HepG2 (cell line): ENCODE results near the gene PRELP. TPM values are rescaled to one million over a fixed set of nuclear protein-coding genes. Genes with fewer than 3 reads are reported as not detected.

ENCODE experiments used
- ATAC-seq: fragments of 200-7000 bp; cut with Tn5 transposase; 3 replicates; pipeline ENCODE4 v1.9.1; 2020; ENCODE audit warnings: mild to moderate bottlenecking, moderate library complexity
- BruUV-seq: library from RNA; stranded (reverse); fragments of 400-500 nt; replicated peaks from 2 replicates; lab custom pipeline; 2021; lab: Mats Ljungman, UMichigan
- CTCF ChIA-PET: fragments of 300-600 bp; formaldehyde crosslinking; extraction: SDS; loops from one replicate; lab custom pipeline; 2021; ENCODE audit warnings: low total read pairs, inconsistent platforms, low intra/inter-chr PET ratio; lab: Yijun Ruan, JAX
- POLR2A ChIA-PET: fragments of 350-600 bp; sonication (Branson Sonifier 250); formaldehyde crosslinking; loops from one replicate; lab custom pipeline; 2020; ENCODE audit warnings: antibody characterized with exemption, inconsistent platforms; lab: Yijun Ruan, JAX
- DNase-seq: peaks from one replicate; pipeline ENCODE4 v3.0.0-alpha.2; 2015; ENCODE audit warnings: low spot score
- FAIRE-seq: peaks from 3 replicates; lab custom pipeline; 2011; peaks lifted over from hg19 to GRCh38; lab: Jason Lieb, UNC
- H2AFZ ChIP-seq: one replicate; pipeline ENCODE4 v1.6.1; 2011; ENCODE audit warnings: low read length, inconsistent platforms
- H3K27ac ChIP-seq: fragments of 300-600 bp; 3 replicates; pipeline ENCODE4 v1.8.0; 2011; ENCODE audit warnings: mixed run types, mild to moderate bottlenecking, mixed read lengths, low read length, inconsistent platforms; ENCODE audit not compliant: insufficient read depth; ENCODE audit errors: extremely low read length
- H3K27me3 ChIP-seq, 2 experiments: fragments of 200-600 bp in 1 of 2; 2 replicates in 1 of 2; 3 replicates in 1 of 2; pipeline versions ENCODE4 v1.6.0 to v1.8.0; 2011; ENCODE audit warnings: low read length in 2 of 2, mild to moderate bottlenecking in 2 of 2, moderate library complexity in 2 of 2, inconsistent platforms in 1 of 2; ENCODE audit not compliant: insufficient read depth in 2 of 2, control insufficient read depth in 1 of 2
- H3K36me3 ChIP-seq, 2 experiments: fragments of 200-600 bp in 1 of 2; replicated peaks in 1 of 2; 2 replicates in 1 of 2; 3 replicates in 1 of 2; pipeline versions ENCODE4 v1.5.1 to v1.8.0; 2011; ENCODE audit warnings: low read length in 2 of 2, inconsistent platforms in 1 of 2; ENCODE audit not compliant: insufficient read depth in 2 of 2, control insufficient read depth in 1 of 2
- H3K4me1 ChIP-seq: 2 replicates; pipeline ENCODE4 v1.5.1; 2012; ENCODE audit warnings: low read length, inconsistent platforms; ENCODE audit not compliant: insufficient read depth
- H3K4me2 ChIP-seq: 2 replicates; pipeline ENCODE4 v1.6.0; 2011; ENCODE audit warnings: low read depth, low read length, inconsistent platforms
- H3K4me3 ChIP-seq, 3 experiments: fragments of 200-600 bp in 1 of 3; sonication (generic), shearing (Covaris generic) in 1 of 3; replicated peaks in 1 of 3; 2 replicates each; pipeline ENCODE4 v1.5.1; 2011 to 2016; ENCODE audit warnings: low read length in 3 of 3, inconsistent platforms in 2 of 3, low read depth in 2 of 3, mild to moderate bottlenecking in 2 of 3, control low read depth in 1 of 3, mixed read lengths in 1 of 3; ENCODE audit not compliant: insufficient read depth in 1 of 3
- H3K79me2 ChIP-seq: one replicate; pipeline ENCODE4 v1.6.1; 2011; ENCODE audit warnings: low read length, inconsistent platforms; ENCODE audit not compliant: insufficient read depth
- H3K9ac ChIP-seq: 2 replicates; pipeline ENCODE4 v1.6.0; 2011; ENCODE audit warnings: mild to moderate bottlenecking, low read depth, low read length, inconsistent platforms; ENCODE audit not compliant: insufficient read depth
- H3K9me3 ChIP-seq: 2 replicates; pipeline ENCODE4 v1.5.1; 2012; ENCODE audit warnings: mild to moderate bottlenecking, low read length
- H4K20me1 ChIP-seq: 2 replicates; pipeline ENCODE4 v1.6.0; 2011; ENCODE audit warnings: inconsistent platforms, mild to moderate bottlenecking, low read length, moderate library complexity; ENCODE audit not compliant: insufficient read depth
- DNMT1 ChIP-seq: sonication (generic); formaldehyde crosslinking; IDR thresholded peaks from 2 replicates; pipeline ENCODE4 v1.5.1; 2020; ENCODE audit warnings: mild to moderate bottlenecking, missing genetic modification reagents
- ZNF350 ChIP-seq: sonication (generic); formaldehyde crosslinking; IDR thresholded peaks from 2 replicates; pipeline ENCODE4 v1.4.0; 2020; ENCODE audit warnings: mild to moderate bottlenecking, low read depth, missing genetic modification reagents, borderline replicate concordance
- ZNF747 ChIP-seq: sonication (generic); formaldehyde crosslinking; IDR thresholded peaks from 2 replicates; pipeline ENCODE4 v1.8.1; 2023; ENCODE audit warnings: missing genetic modification reagents, mild to moderate bottlenecking, borderline replicate concordance
- ZNF878 ChIP-seq: sonication (generic); formaldehyde crosslinking; IDR thresholded peaks from 2 replicates; pipeline ENCODE4 v1.8.1; 2023; ENCODE audit warnings: mild to moderate bottlenecking, missing genetic modification reagents, moderate library complexity
- ZZZ3 ChIP-seq: sonication (generic); formaldehyde crosslinking; IDR thresholded peaks from 2 replicates; pipeline ENCODE4 v1.4.0; 2020; ENCODE audit warnings: missing genetic modification reagents, mild to moderate bottlenecking, borderline replicate concordance
- WGBS: methylation state at CpG from one replicate; pipeline ENCODE4 v1.1.6; 2017; ENCODE audit warnings: low lambda C conversion rate; 5-methylcytosine and 5-hydroxymethylcytosine counted together
- in situ Hi-C: cut with HindIII; loops from 2 replicates; pipeline ENCODE4 v1.10.0; 2017; ENCODE audit warnings: low pct_unique_long_range_greater_than_20kb; ENCODE audit not compliant: extremely low pct_ligation_motif_present
- intact Hi-C: fragments of 100-400 bp; cut with micrococcal nuclease; formaldehyde crosslinking; loops from one replicate; pipeline ENCODE4 v1.10.0; 2022; ENCODE audit not compliant: unreplicated experiment
- polyA plus RNA-seq, 8 experiments: library from polyadenylated mRNA; depleted of rRNA in 3 of 8; stranded (reverse) in 7 of 8; unstranded in 1 of 8; fragments of >200 nt; fragmentation: Illumina TruSeq in 4 of 8; extraction: Trizol in 4 of 8; gene quantifications; 2 replicates each; pipeline versions ENCODE4 v1.2.1 to v1.2.3, GENCODE V29; 2011 to 2016; ENCODE audit warnings: low read depth in 4 of 8, missing spikeins in 1 of 8, mixed read lengths in 1 of 8; ENCODE audit not compliant: insufficient read depth in 1 of 8
- total RNA-seq, 5 experiments: library from RNA; depleted of rRNA; stranded (reverse); fragments of >200 nt; fragmentation: Illumina TruSeq; extraction: Trizol; gene quantifications; 2 replicates each; pipeline ENCODE4 v1.2.3, GENCODE V29; 2016; ENCODE audit warnings: low read depth in 1 of 5
- TF ChIP-seq, protein P1 (sequence below): sonication (generic); formaldehyde crosslinking; IDR thresholded peaks from one replicate; pipeline ENCODE4 v1.5.1; 2020; ENCODE audit warnings: mild to moderate bottlenecking, missing genetic modification reagents; ENCODE audit errors: not compliant biosample characterization

The PRELP gene
- total and polyA plus RNA-seq, 2 of the 13 experiments (the other 11 are each of a cell fraction or from before 2014, with no cell fraction given): not detected

DNA sequence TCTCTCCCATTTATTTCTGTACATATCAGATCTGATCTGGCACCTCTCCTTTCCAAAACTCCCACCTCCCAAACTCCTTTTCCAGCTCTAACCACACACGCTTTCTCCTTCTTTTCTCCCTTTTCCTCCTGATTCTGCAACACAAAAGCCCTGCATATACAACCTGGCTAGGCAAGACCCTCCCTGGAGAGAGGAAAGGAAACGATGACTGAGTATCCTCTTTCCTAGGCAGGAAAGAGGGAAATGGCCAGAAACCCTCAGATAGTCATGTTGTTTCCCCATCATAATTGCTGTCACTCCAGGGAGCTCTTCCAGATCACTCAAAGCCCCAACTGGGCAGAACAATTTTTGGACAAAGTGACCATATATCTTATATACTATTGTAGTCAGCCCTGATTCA lies 32.3 kb upstream of the PRELP start:
- H4K20me1 ChIP-seq: no peaks in the 10 kb centered on the region
- TF ChIP-seq, protein P1, sequence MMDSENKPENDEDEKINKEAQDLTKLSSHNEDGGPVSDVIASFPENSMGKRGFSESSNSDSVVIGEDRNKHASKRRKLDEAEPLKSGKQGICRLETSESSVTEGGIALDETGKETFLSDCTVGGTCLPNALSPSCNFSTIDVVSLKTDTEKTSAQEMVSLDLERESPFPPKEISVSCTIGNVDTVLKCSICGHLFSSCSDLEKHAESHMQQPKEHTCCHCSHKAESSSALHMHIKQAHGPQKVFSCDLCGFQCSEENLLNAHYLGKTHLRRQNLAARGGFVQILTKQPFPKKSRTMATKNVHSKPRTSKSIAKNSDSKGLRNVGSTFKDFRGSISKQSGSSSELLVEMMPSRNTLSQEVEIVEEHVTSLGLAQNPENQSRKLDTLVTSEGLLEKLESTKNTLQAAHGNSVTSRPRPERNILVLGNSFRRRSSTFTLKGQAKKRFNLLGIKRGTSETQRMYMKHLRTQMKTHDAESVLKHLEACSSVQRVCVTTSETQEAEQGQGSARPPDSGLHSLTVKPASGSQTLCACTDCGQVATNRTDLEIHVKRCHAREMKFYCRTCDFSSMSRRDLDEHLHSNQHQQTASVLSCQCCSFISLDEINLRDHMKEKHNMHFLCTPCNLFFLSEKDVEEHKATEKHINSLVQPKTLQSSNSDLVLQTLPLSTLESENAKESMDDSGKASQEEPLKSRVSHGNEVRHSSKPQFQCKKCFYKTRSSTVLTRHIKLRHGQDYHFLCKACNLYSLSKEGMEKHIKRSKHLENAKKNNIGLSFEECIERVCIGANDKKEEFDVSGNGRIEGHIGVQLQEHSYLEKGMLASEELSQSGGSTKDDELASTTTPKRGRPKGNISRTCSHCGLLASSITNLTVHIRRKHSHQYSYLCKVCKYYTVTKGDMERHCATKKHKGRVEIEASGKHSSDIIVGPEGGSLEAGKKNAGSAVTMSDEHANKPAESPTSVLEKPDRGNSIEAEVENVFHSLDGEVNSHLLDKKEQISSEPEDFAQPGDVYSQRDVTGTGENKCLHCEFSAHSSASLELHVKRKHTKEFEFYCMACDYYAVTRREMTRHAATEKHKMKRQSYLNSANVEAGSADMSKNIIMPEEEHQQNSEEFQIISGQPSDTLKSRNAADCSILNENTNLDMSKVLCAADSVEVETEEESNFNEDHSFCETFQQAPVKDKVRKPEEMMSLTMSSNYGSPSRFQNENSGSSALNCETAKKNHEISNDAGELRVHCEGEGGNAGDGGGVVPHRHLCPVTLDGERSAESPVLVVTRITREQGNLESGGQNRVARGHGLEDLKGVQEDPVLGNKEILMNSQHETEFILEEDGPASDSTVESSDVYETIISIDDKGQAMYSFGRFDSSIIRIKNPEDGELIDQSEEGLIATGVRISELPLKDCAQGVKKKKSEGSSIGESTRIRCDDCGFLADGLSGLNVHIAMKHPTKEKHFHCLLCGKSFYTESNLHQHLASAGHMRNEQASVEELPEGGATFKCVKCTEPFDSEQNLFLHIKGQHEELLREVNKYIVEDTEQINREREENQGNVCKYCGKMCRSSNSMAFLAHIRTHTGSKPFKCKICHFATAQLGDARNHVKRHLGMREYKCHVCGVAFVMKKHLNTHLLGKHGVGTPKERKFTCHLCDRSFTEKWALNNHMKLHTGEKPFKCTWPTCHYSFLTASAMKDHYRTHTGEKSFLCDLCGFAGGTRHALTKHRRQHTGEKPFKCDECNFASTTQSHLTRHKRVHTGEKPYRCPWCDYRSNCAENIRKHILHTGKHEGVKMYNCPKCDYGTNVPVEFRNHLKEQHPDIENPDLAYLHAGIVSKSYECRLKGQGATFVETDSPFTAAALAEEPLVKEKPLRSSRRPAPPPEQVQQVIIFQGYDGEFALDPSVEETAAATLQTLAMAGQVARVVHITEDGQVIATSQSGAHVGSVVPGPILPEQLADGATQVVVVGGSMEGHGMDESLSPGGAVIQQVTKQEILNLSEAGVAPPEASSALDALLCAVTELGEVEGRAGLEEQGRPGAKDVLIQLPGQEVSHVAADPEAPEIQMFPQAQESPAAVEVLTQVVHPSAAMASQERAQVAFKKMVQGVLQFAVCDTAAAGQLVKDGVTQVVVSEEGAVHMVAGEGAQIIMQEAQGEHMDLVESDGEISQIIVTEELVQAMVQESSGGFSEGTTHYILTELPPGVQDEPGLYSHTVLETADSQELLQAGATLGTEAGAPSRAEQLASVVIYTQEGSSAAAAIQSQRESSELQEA (CRISPR knock-in tag): no peak
- TF ChIP-seq ZNF350 (no peak), ZZZ3 (CRISPR knock-in tag) (no peak), ZNF747 (CRISPR knock-in tag) (no peak), DNMT1 (no peak), ZNF878 (CRISPR knock-in tag) (no peak)
- H3K4me2 ChIP-seq: no peak overlapping the region
- ChIA-PET POLR2A (no interaction called here), CTCF (no interaction called here)
- in situ Hi-C loops: loop anchor here (5.0 kb wide), 1 partner anchor 101 kb away; no protein-coding TSS in a partner anchor
- no peak overlapping the region for H2AFZ ChIP-seq
- no peak overlapping the region for H3K9ac ChIP-seq
- DNase-seq (no peak), FAIRE-seq (no peak), ATAC-seq (no peak)
- intact Hi-C loops: no loop called here
- H3K27me3 ChIP-seq: peaks cover 0 to 12% of the 10 kb centered on the region in 2 experiments; a peak in 4 of 5 replicates
- H3K27ac ChIP-seq: no peak overlapping the region
- no peak overlapping the region for H3K4me3 ChIP-seq
- H3K4me1 ChIP-seq: no peaks in the 10 kb centered on the region
- H3K36me3 ChIP-seq: no peaks in the 10 kb centered on the region
- WGBS: 11% methylated on average over 2 of the region's 2 CpGs
- BruUV-seq: no TSS peak
- H3K9me3 ChIP-seq: peaks cover 6% of the 10 kb centered on the region; the same call in 1 of the 2 replicates
- no peaks in the 10 kb centered on the region for H3K79me2 ChIP-seq
